H9 (cell line): ENCODE measurements around the gene PTTG1IP. TPM values are rescaled to one million over a fixed set of nuclear protein-coding genes. Genes with fewer than 3 reads are reported as not detected.

Experiments
- DNase-seq: peaks from one replicate; pipeline ENCODE4 v3.0.0-alpha.2; 2017
- H2AFZ ChIP-seq: one replicate; pipeline ENCODE4 v1.6.1; 2013; ENCODE audit warnings: mild to moderate bottlenecking, low read length, control low read depth, moderate library complexity
- H2AK5ac ChIP-seq: 2 replicates; pipeline ENCODE4 v1.6.1; 2013; ENCODE audit warnings: low read length, control low read depth, mixed read lengths; ENCODE audit not compliant: insufficient read length
- H2BK120ac ChIP-seq: one replicate; pipeline ENCODE4 v1.6.1; 2013; ENCODE audit warnings: low read depth, mild to moderate bottlenecking, low read length, control low read depth, inconsistent platforms; ENCODE audit not compliant: poor library complexity, severe bottlenecking
- H2BK12ac ChIP-seq: 2 replicates; pipeline ENCODE4 v1.6.1; 2013; ENCODE audit warnings: low read length, control low read depth, mixed read lengths, low read depth; ENCODE audit not compliant: insufficient read length
- H2BK15ac ChIP-seq: 2 replicates; pipeline ENCODE4 v1.6.1; 2013; ENCODE audit warnings: low read depth, low read length, control low read depth
- H2BK20ac ChIP-seq: one replicate; pipeline ENCODE4 v1.6.1; 2013; ENCODE audit warnings: low read depth, mild to moderate bottlenecking, low read length, control low read depth, inconsistent platforms; ENCODE audit not compliant: poor library complexity, severe bottlenecking
- H2BK5ac ChIP-seq: 2 replicates; pipeline ENCODE4 v1.6.1; 2013; ENCODE audit warnings: low read length, control low read depth, mixed read lengths; ENCODE audit not compliant: insufficient read length
- H3K14ac ChIP-seq: 2 replicates; pipeline ENCODE4 v1.6.1; 2013; ENCODE audit warnings: low read length, control low read depth; ENCODE audit not compliant: insufficient read depth
- H3K18ac ChIP-seq: 2 replicates; pipeline ENCODE4 v1.6.1; 2013; ENCODE audit warnings: low read depth, mild to moderate bottlenecking, mixed read lengths, low read length, control low read depth; ENCODE audit not compliant: insufficient read length
- H3K23ac ChIP-seq: 2 replicates; pipeline ENCODE4 v1.6.1; 2013; ENCODE audit warnings: low read length, control low read depth, mixed read lengths, low read depth; ENCODE audit not compliant: insufficient read length
- H3K23me2 ChIP-seq: 2 replicates; pipeline ENCODE4 v1.6.1; 2013; ENCODE audit warnings: low read depth, mild to moderate bottlenecking, mixed read lengths, low read length, control low read depth; ENCODE audit not compliant: insufficient read length, poor library complexity, severe bottlenecking
- H3K27ac ChIP-seq: 2 replicates; pipeline ENCODE4 v1.5.1; 2013; ENCODE audit warnings: low read length, control low read depth, mixed read lengths, low read depth; ENCODE audit not compliant: insufficient read length
- H3K27me3 ChIP-seq: 2 replicates; pipeline ENCODE4 v1.6.1; 2013; ENCODE audit warnings: low read length, control low read depth, inconsistent platforms; ENCODE audit not compliant: insufficient read depth
- H3K4ac ChIP-seq: 2 replicates; pipeline ENCODE4 v1.6.1; 2013; ENCODE audit warnings: low read depth, mild to moderate bottlenecking, control low read depth, inconsistent platforms, low read length, moderate library complexity
- H3K4me1 ChIP-seq: 2 replicates; pipeline ENCODE4 v1.6.1; 2013; ENCODE audit warnings: low read length, control low read depth, inconsistent platforms; ENCODE audit not compliant: insufficient read depth
- H3K4me2 ChIP-seq: 2 replicates; pipeline ENCODE4 v1.6.1; 2013; ENCODE audit warnings: low read length, control low read depth, mixed read lengths; ENCODE audit not compliant: insufficient read length, insufficient read depth
- H3K56ac ChIP-seq: 2 replicates; pipeline ENCODE4 v1.6.1; 2013; ENCODE audit warnings: low read depth, mild to moderate bottlenecking, mixed read lengths, low read length, control low read depth; ENCODE audit not compliant: insufficient read length
- H3K79me1 ChIP-seq: 2 replicates; pipeline ENCODE4 v1.6.1; 2013; ENCODE audit warnings: low read depth, mild to moderate bottlenecking, moderate library complexity, low read length, control low read depth, inconsistent platforms; ENCODE audit not compliant: insufficient read depth, poor library complexity, severe bottlenecking
- H3K79me2 ChIP-seq: 2 replicates; pipeline ENCODE4 v1.6.1; 2013; ENCODE audit warnings: low read length, control low read depth, inconsistent platforms; ENCODE audit not compliant: insufficient read depth
- H3K9ac ChIP-seq: 2 replicates; pipeline ENCODE4 v1.6.1; 2013; ENCODE audit warnings: low read length, control low read depth, mixed read lengths; ENCODE audit not compliant: insufficient read length; ENCODE audit errors: extremely low read depth
- H3K9me3 ChIP-seq: one replicate; pipeline ENCODE4 v1.6.1; 2013; ENCODE audit warnings: low read depth, low read length, inconsistent platforms; ENCODE audit not compliant: control insufficient read depth
- H3T11ph ChIP-seq: one replicate; pipeline ENCODE4 v1.6.1; 2013; ENCODE audit warnings: mild to moderate bottlenecking, low read length, control low read depth, inconsistent platforms
- H4K20me1 ChIP-seq: one replicate; pipeline ENCODE4 v1.6.1; 2013; ENCODE audit not compliant: control insufficient read depth, insufficient read length, insufficient read depth
- H4K5ac ChIP-seq: 2 replicates; pipeline ENCODE4 v1.6.1; 2013; ENCODE audit warnings: low read depth, mild to moderate bottlenecking, mixed read lengths, low read length, control low read depth; ENCODE audit not compliant: insufficient read length
- H4K8ac ChIP-seq: replicated peaks from 2 replicates; pipeline ENCODE4 v1.6.1; 2013; ENCODE audit warnings: low read length, control low read depth, mixed read lengths, low read depth; ENCODE audit not compliant: insufficient read length
- H4K91ac ChIP-seq: 2 replicates; pipeline ENCODE4 v1.6.1; 2013; ENCODE audit warnings: low read depth, mild to moderate bottlenecking, moderate library complexity, mixed read lengths, low read length, control low read depth; ENCODE audit not compliant: insufficient read length
- H3K27ac Mint-ChIP-seq, 3 experiments: 2 replicates in 2 of 3; 3 replicates in 1 of 3; pipeline ENCODE4 v1.8.0; 2020 to 2021; ENCODE audit warnings: mixed read lengths in 3 of 3, mild to moderate bottlenecking in 1 of 3, moderate library complexity in 1 of 3
- H3K27me3 Mint-ChIP-seq: 2 replicates; pipeline ENCODE4 v1.8.0; 2021; ENCODE audit warnings: low read depth, mild to moderate bottlenecking, moderate library complexity, mixed read lengths
- H3K36me3 Mint-ChIP-seq, 3 experiments: 2 replicates in 2 of 3; 3 replicates in 1 of 3; pipeline ENCODE4 v1.8.0; 2020 to 2021; ENCODE audit warnings: low read depth in 3 of 3, mixed read lengths in 3 of 3; ENCODE audit not compliant: insufficient read depth in 1 of 3
- H3K4me1 Mint-ChIP-seq, 2 experiments: 2 replicates each; pipeline ENCODE4 v1.8.0; 2020; ENCODE audit warnings: mixed read lengths in 2 of 2
- H3K4me3 Mint-ChIP-seq, 2 experiments: 2 replicates in 1 of 2; 3 replicates in 1 of 2; pipeline ENCODE4 v1.8.0; 2020 to 2021; ENCODE audit warnings: mild to moderate bottlenecking in 2 of 2, mixed read lengths in 2 of 2, moderate library complexity in 1 of 2
- H3K9me3 Mint-ChIP-seq, 2 experiments: 2 replicates in 1 of 2; 3 replicates in 1 of 2; pipeline ENCODE4 v1.8.0; 2020; ENCODE audit warnings: mild to moderate bottlenecking in 2 of 2, mixed read lengths in 2 of 2, moderate library complexity in 1 of 2
- CTCF ChIP-seq: fragments of 200-600 bp; sonication (generic); conservative IDR thresholded peaks from 3 replicates; pipeline ENCODE4 v1.8.0; 2021; ENCODE audit warnings: antibody characterized with exemption, mild to moderate bottlenecking
- WGBS: extraction: QIAGEN DNeasy Blood & Tissue Kit; methylation state at CpG from one replicate; pipeline ENCODE4 v1.1.7; 2013; ENCODE audit warnings: missing lambda C conversion rate, low lambda C conversion rate, mixed read lengths; ENCODE audit not compliant: insufficient read length; ENCODE audit errors: extremely low coverage; 5-methylcytosine and 5-hydroxymethylcytosine counted together
- total RNA-seq: library from RNA; stranded (reverse); gene quantifications from 2 replicates; pipeline ENCODE4 v1.2.1, GENCODE V29; 2021

The PTTG1IP gene
- total RNA-seq, 1 experiment from 2014 or later = 107 TPM

GRCh38 chr21:44907966-44908895 is 34.7 kb upstream of the PTTG1IP start:
- Mint-ChIP-seq H3K27me3 (peaks cover 5% of the 10 kb centered on the region), H3K4me1 (peaks cover 0 to 12% of the 10 kb centered on the region in 2 experiments; a peak in 2 of 4 replicates), H3K36me3 (no peaks in the 10 kb centered on the region), H3K9me3 (peaks cover 0 to 4% of the 10 kb centered on the region in 2 experiments; a peak in 2 of 5 replicates), H3K4me3 (no peak overlapping the region), H3K27ac (no peak overlapping the region; a peak in 1 of 7 replicates)
- Histone ChIP-seq H3K23ac (no peak overlapping the region), H3K4me1 (no peaks in the 10 kb centered on the region), H3K23me2 (no peaks in the 10 kb centered on the region), H2BK5ac (no peak overlapping the region), H3K79me2 (no peaks in the 10 kb centered on the region), H3K27me3 (no peaks in the 10 kb centered on the region), H2BK120ac (no peak overlapping the region), H2AFZ (no peak overlapping the region), H3K14ac (no peak overlapping the region; the same call in 1 of the 2 replicates), H3T11ph (no peak overlapping the region), H4K8ac (no peak overlapping the region), H3K9me3 (no peaks in the 10 kb centered on the region), H3K18ac (no peak overlapping the region), H4K5ac (no peak overlapping the region), H2BK20ac (no peak overlapping the region), H2BK15ac (no peak overlapping the region), H4K91ac (no peak overlapping the region), H3K4ac (no peak overlapping the region), H3K79me1 (no peaks in the 10 kb centered on the region), H3K9ac (no peak overlapping the region), H3K27ac (no peak overlapping the region), H2BK12ac (no peak overlapping the region), H2AK5ac (no peak overlapping the region), H4K20me1 (no peaks in the 10 kb centered on the region), H3K56ac (no peak overlapping the region), H3K4me2 (no peak overlapping the region)
- no peak for TF ChIP-seq CTCF
- no peak for DNase-seq
- WGBS = no CpG with 5 or more reads among the region's 25 CpGs
